ENCODE data around the gene CDPF1. TPM values are rescaled to one million over a fixed set of nuclear protein-coding genes. Genes with fewer than 3 reads are reported as not detected.

The CDPF1 gene
- total RNA-seq, 1 experiment from 2014 or later, result 8.1 TPM

GRCh38 chr22:46287873-46288751 lies 38.0 kb upstream of the CDPF1 start:
- H2BK120ac ChIP-seq (ENCODE audit: low read depth, low read length, poor library complexity, severe bottlenecking), result no peak overlapping the region
- H3K23me2 ChIP-seq (ENCODE audit: insufficient read length, low read depth, low read length, poor library complexity, severe bottlenecking), result no peaks in the 10 kb centered on the region
- H4K8ac ChIP-seq (replicated peaks; ENCODE audit: insufficient read length, low read depth, low read length), result no peak overlapping the region
- H3K4ac ChIP-seq (ENCODE audit: low read depth, low read length), result no peak overlapping the region
- no peak overlapping the region for H3K56ac ChIP-seq (ENCODE audit: insufficient read length, low read depth, low read length)
- H3K79me1 ChIP-seq (ENCODE audit: insufficient read depth, low read depth, low read length, poor library complexity, severe bottlenecking), result no peaks in the 10 kb centered on the region
- no peak overlapping the region for H3K14ac ChIP-seq (ENCODE audit: insufficient read depth, low read length)
- H2AFZ ChIP-seq (ENCODE audit: low read length), result no peak overlapping the region
- no peaks in the 10 kb centered on the region for H3K79me2 ChIP-seq (ENCODE audit: insufficient read depth, low read length)
- H3K9me3 Mint-ChIP-seq, result no peaks in the 10 kb centered on the region
- H3K36me3 Mint-ChIP-seq (ENCODE audit: insufficient read depth in 1 of 3, low read depth in 3 of 3), result peaks cover 11 to 40% (median 38%) of the 10 kb centered on the region in 3 experiments; a peak in 6 of 7 replicates
- H4K20me1 ChIP-seq (ENCODE audit: control insufficient read depth, insufficient read depth, insufficient read length), result no peaks in the 10 kb centered on the region
- H3K27ac ChIP-seq (ENCODE audit: insufficient read length, low read depth, low read length), result no peak overlapping the region
- H3K27me3 ChIP-seq (ENCODE audit: insufficient read depth, low read length), result no peaks in the 10 kb centered on the region
- no peak overlapping the region for H3K4me3 Mint-ChIP-seq
- no peak overlapping the region for H2BK20ac ChIP-seq (ENCODE audit: low read depth, low read length, poor library complexity, severe bottlenecking)
- no peaks in the 10 kb centered on the region for H3K9me3 ChIP-seq (ENCODE audit: control insufficient read depth, low read depth, low read length)
- no CpG with 5 or more reads among the region's 24 CpGs for WGBS (ENCODE audit: extremely low coverage, insufficient read length, low lambda C conversion rate)
- no peaks in the 10 kb centered on the region; the same call in 1 of the 2 replicates for H3K27me3 Mint-ChIP-seq (ENCODE audit: low read depth)
- no peak overlapping the region for H3K9ac ChIP-seq (ENCODE audit: extremely low read depth, insufficient read length, low read length)
- H3K4me1 Mint-ChIP-seq, result no peaks in the 10 kb centered on the region
- TF ChIP-seq, protein P1, sequence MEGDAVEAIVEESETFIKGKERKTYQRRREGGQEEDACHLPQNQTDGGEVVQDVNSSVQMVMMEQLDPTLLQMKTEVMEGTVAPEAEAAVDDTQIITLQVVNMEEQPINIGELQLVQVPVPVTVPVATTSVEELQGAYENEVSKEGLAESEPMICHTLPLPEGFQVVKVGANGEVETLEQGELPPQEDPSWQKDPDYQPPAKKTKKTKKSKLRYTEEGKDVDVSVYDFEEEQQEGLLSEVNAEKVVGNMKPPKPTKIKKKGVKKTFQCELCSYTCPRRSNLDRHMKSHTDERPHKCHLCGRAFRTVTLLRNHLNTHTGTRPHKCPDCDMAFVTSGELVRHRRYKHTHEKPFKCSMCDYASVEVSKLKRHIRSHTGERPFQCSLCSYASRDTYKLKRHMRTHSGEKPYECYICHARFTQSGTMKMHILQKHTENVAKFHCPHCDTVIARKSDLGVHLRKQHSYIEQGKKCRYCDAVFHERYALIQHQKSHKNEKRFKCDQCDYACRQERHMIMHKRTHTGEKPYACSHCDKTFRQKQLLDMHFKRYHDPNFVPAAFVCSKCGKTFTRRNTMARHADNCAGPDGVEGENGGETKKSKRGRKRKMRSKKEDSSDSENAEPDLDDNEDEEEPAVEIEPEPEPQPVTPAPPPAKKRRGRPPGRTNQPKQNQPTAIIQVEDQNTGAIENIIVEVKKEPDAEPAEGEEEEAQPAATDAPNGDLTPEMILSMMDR (conservative IDR thresholded peaks at IDR 0.05), result no peak
- H2AK5ac ChIP-seq (ENCODE audit: insufficient read length, low read length), result no peak overlapping the region
- H4K91ac ChIP-seq (ENCODE audit: insufficient read length, low read depth, low read length), result no peak overlapping the region
- H2BK5ac ChIP-seq (ENCODE audit: insufficient read length, low read length), result no peak overlapping the region
- H3K23ac ChIP-seq (ENCODE audit: insufficient read length, low read depth, low read length), result no peak overlapping the region
- no peak overlapping the region for H4K5ac ChIP-seq (ENCODE audit: insufficient read length, low read depth, low read length)
- H3T11ph ChIP-seq (ENCODE audit: low read length), result no peak overlapping the region
- H3K4me2 ChIP-seq (ENCODE audit: insufficient read depth, insufficient read length, low read length), result no peak overlapping the region
- H3K4me1 ChIP-seq (ENCODE audit: insufficient read depth, low read length), result no peaks in the 10 kb centered on the region
- no peak overlapping the region for H3K18ac ChIP-seq (ENCODE audit: insufficient read length, low read depth, low read length)
- no peak overlapping the region for H2BK12ac ChIP-seq (ENCODE audit: insufficient read length, low read depth, low read length)
- H3K27ac Mint-ChIP-seq, result peak overlapping the region in 1 of 3 experiments; percentile 77; a peak in 1 of 7 replicates
- no peak for DNase-seq
- no peak overlapping the region for H2BK15ac ChIP-seq (ENCODE audit: low read depth, low read length)
